Hepatocyte (in vitro differentiated cells): Measurements from ENCODE around the gene PRKG1. TPM values are rescaled to one million over a fixed set of nuclear protein-coding genes. Genes with fewer than 3 reads are reported as not detected.

Source experiments
- DNase-seq: peaks from one replicate; pipeline ENCODE4 v3.0.0-alpha.2; 2016; ENCODE audit warnings: low spot score
- H2AFZ ChIP-seq: fragments of 200-600 bp; sonication (generic); 2 replicates; pipeline ENCODE4 v1.6.0; 2016; ENCODE audit warnings: antibody characterized with exemption, mild to moderate bottlenecking
- H3K27ac ChIP-seq: fragments of 200-600 bp; sonication (generic); 2 replicates; pipeline ENCODE4 v1.5.1; 2016; ENCODE audit warnings: mild to moderate bottlenecking
- H3K27me3 ChIP-seq: fragments of 200-600 bp; sonication (generic); 2 replicates; pipeline ENCODE4 v1.6.1; 2016
- H3K36me3 ChIP-seq: fragments of 200-600 bp; sonication (generic); replicated peaks from 2 replicates; pipeline ENCODE4 v1.5.1; 2016; ENCODE audit warnings: low read depth; ENCODE audit not compliant: insufficient read depth
- H3K4me1 ChIP-seq: fragments of 200-600 bp; sonication (generic); 2 replicates; pipeline ENCODE4 v1.5.1; 2016; ENCODE audit warnings: mild to moderate bottlenecking, moderate library complexity; ENCODE audit not compliant: insufficient read depth
- H3K4me2 ChIP-seq: fragments of 200-600 bp; sonication (generic); 2 replicates; pipeline ENCODE4 v1.6.0; 2016
- H3K4me3 ChIP-seq: fragments of 200-600 bp; sonication (generic); 2 replicates; pipeline ENCODE4 v1.5.1; 2016; ENCODE audit warnings: mild to moderate bottlenecking
- H3K79me2 ChIP-seq: fragments of 200-600 bp; sonication (generic); 2 replicates; pipeline ENCODE4 v1.6.0; 2017; ENCODE audit warnings: mild to moderate bottlenecking
- H3K9me2 ChIP-seq: fragments of 200-600 bp; sonication (generic); replicated peaks from 2 replicates; pipeline ENCODE4 v1.6.0; 2017; ENCODE audit warnings: mild to moderate bottlenecking; ENCODE audit not compliant: insufficient read depth
- H3K9me3 ChIP-seq: fragments of 200-600 bp; sonication (generic); 2 replicates; pipeline ENCODE4 v1.5.1; 2016; ENCODE audit warnings: low read depth, mild to moderate bottlenecking
- H4K20me1 ChIP-seq: fragments of 200-600 bp; sonication (generic); 2 replicates; pipeline ENCODE4 v1.6.0; 2016; ENCODE audit warnings: mild to moderate bottlenecking; ENCODE audit not compliant: insufficient read depth, poor library complexity, severe bottlenecking
- CTCF ChIP-seq: fragments of 200-600 bp; sonication (generic); IDR thresholded peaks from 2 replicates; pipeline ENCODE4 v1.5.1; 2016; ENCODE audit warnings: antibody characterized with exemption, mild to moderate bottlenecking; ENCODE audit not compliant: poor library complexity
- EZH2 ChIP-seq: fragments of 200-600 bp; sonication (generic); IDR thresholded peaks from 2 replicates; pipeline ENCODE4 v1.6.1; 2016; ENCODE audit warnings: antibody characterized with exemption, mild to moderate bottlenecking, borderline replicate concordance
- EZH2phosphoT487 ChIP-seq: fragments of 200-600 bp; sonication (generic); IDR thresholded peaks from one replicate; pipeline ENCODE4 v1.6.1; 2018; ENCODE audit warnings: antibody characterized with exemption, mild to moderate bottlenecking, low read depth, moderate library complexity; ENCODE audit not compliant: unreplicated experiment, severe bottlenecking
- WGBS: methylation state at CpG from one replicate; pipeline ENCODE4 v1.1.6; 2016; ENCODE audit warnings: low lambda C conversion rate; ENCODE audit errors: missing lambda C conversion rate; 5-methylcytosine and 5-hydroxymethylcytosine counted together
- polyA plus RNA-seq: library from polyadenylated mRNA; unstranded; fragments of >200 nt; fragmentation: Nextera tagmentation; extraction: Ambion mirVana; gene quantifications from 2 replicates; pipeline ENCODE4 v1.2.1, GENCODE V29; 2016
- total RNA-seq: library from RNA; depleted of rRNA; stranded (reverse); fragments of >200 nt; gene quantifications from 2 replicates; pipeline ENCODE4 v1.2.3, GENCODE V29; 2014

The PRKG1 gene
- total and polyA plus RNA-seq, 2 experiments from 2014 or later: 4.0 to 8.1 TPM

GRCh38 chr10:51375790-51376189 lies 301.5 kb downstream of the PRKG1 start:
- H2AFZ ChIP-seq: no peak overlapping the region
- no peaks in the 10 kb centered on the region for H3K4me1 ChIP-seq
- no peaks in the 10 kb centered on the region for H3K9me2 ChIP-seq
- no peaks in the 10 kb centered on the region for H3K9me3 ChIP-seq
- no peak overlapping the region for H3K4me2 ChIP-seq
- H3K27me3 ChIP-seq: no peaks in the 10 kb centered on the region
- no peak overlapping the region for H3K27ac ChIP-seq
- no peaks in the 10 kb centered on the region for H3K79me2 ChIP-seq
- 63% methylated on average over 2 of the region's 2 CpGs for WGBS
- no peaks in the 10 kb centered on the region for H3K36me3 ChIP-seq
- no peaks in the 10 kb centered on the region for H4K20me1 ChIP-seq
- DNase-seq: no peak
- H3K4me3 ChIP-seq: no peak overlapping the region
- no peak for TF ChIP-seq EZH2phosphoT487
- TF ChIP-seq EZH2: no peak
- TF ChIP-seq CTCF: no peak

DNA sequence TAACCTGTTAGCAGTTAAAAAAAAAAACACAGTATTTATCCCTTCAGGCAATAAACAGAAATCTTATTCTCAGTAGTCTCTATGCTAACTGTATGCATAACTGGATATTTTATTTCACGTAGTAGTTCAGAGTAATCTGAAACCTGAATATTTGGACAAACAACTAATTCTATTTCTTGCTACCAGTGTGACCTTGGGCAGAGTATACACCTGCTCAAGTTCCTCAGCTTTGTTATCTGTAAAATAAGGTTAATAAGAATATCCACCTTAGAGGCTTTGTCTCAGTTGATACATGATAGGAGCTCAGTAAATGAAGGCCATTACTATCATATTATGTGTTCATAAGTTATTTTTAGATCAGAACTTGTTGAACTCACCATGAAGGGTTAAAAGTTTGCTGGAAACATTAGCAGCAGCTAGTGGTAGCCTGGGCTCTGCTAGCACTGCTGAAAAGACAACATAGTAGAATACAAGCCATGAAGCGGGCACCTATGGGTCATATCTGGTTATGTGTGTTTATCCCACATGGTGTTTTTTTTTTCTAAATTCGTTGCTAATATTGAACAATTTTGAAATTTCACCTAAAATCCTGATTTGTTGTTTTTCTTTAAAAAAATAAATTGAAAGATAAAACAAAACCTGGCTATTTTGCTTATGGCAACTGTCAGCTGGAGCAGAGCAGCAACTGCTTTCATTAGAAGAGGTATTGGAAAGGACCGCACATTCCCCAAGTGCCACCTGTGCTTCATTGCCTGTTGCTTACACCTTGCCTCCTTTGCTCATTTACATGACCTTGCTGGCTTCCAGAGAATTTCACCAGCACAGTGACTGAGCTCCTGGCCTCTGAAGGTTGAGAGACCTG lies 303.0 kb downstream of the PRKG1 start:
- 88% methylated on average over 4 of the region's 4 CpGs for WGBS
- no peaks in the 10 kb centered on the region for H4K20me1 ChIP-seq
- H3K27ac ChIP-seq: no peak overlapping the region
- H3K36me3 ChIP-seq: no peaks in the 10 kb centered on the region
- no peak overlapping the region for H2AFZ ChIP-seq
- no peaks in the 10 kb centered on the region for H3K9me2 ChIP-seq
- H3K79me2 ChIP-seq: no peaks in the 10 kb centered on the region
- H3K4me3 ChIP-seq: no peak overlapping the region
- H3K27me3 ChIP-seq: no peaks in the 10 kb centered on the region
- TF ChIP-seq CTCF (no peak), EZH2phosphoT487 (no peak), EZH2 (no peak)
- H3K9me3 ChIP-seq: no peaks in the 10 kb centered on the region
- H3K4me2 ChIP-seq: no peak overlapping the region
- H3K4me1 ChIP-seq: no peaks in the 10 kb centered on the region
- no peak for DNase-seq

- Histone ChIP-seq H3K79me2 (no peaks in the 10 kb centered on the region), H3K9me3 (no peaks in the 10 kb centered on the region), H3K9me2 (no peaks in the 10 kb centered on the region), H3K36me3 (no peaks in the 10 kb centered on the region), H3K27ac (no peak overlapping the region), H2AFZ (no peak overlapping the region), H3K27me3 (no peaks in the 10 kb centered on the region), H3K4me1 (no peaks in the 10 kb centered on the region), H4K20me1 (no peaks in the 10 kb centered on the region), H3K4me2 (no peak overlapping the region), H3K4me3 (no peak overlapping the region)
- TF ChIP-seq EZH2 (no peak), EZH2phosphoT487 (no peak), CTCF (no peak)
- DNase-seq: no peak
- WGBS: 79% methylated on average over 3 of the region's 3 CpGs
Observed at GRCh38 chr10:51377932-51378599, 303.8 kb downstream of the PRKG1 start.
